HepG2 (cell line): ENCODE measurements around the gene LINS1. TPM values are rescaled to one million over a fixed set of nuclear protein-coding genes. Genes with fewer than 3 reads are reported as not detected.

Experiments
- AHDC1 ChIP-seq: sonication (generic); formaldehyde crosslinking; IDR thresholded peaks from 2 replicates; pipeline ENCODE4 v1.5.1; 2020; ENCODE audit warnings: mild to moderate bottlenecking, missing genetic modification reagents, borderline replicate concordance
- NRL ChIP-seq: sonication (generic); formaldehyde crosslinking; IDR thresholded peaks from 2 replicates; pipeline ENCODE4 v1.5.0; 2020; ENCODE audit warnings: missing genetic modification reagents, mild to moderate bottlenecking, moderate library complexity, borderline replicate concordance
- SALL1 ChIP-seq: sonication (generic); formaldehyde crosslinking; IDR thresholded peaks from 2 replicates; pipeline ENCODE4 v1.8.0; 2022; ENCODE audit warnings: mild to moderate bottlenecking, missing genetic modification reagents
- ZNF260 ChIP-seq: sonication (generic); formaldehyde crosslinking; IDR thresholded peaks from 2 replicates; pipeline ENCODE4 v1.4.0; 2020; ENCODE audit warnings: missing genetic modification reagents, low read depth, mild to moderate bottlenecking, borderline replicate concordance
- ZSCAN29 ChIP-seq: sonication (generic); formaldehyde crosslinking; conservative IDR thresholded peaks from 2 replicates; pipeline ENCODE4 v1.4.0; 2020; ENCODE audit warnings: mild to moderate bottlenecking, missing genetic modification reagents
- polyA plus RNA-seq, 8 experiments: library from polyadenylated mRNA; depleted of rRNA in 3 of 8; stranded (reverse) in 7 of 8; unstranded in 1 of 8; fragments of >200 nt; fragmentation: Illumina TruSeq in 4 of 8; extraction: Trizol in 4 of 8; gene quantifications; 2 replicates each; pipeline versions ENCODE4 v1.2.1 to v1.2.3, GENCODE V29; 2011 to 2016; ENCODE audit warnings: low read depth in 4 of 8, missing spikeins in 1 of 8, mixed read lengths in 1 of 8; ENCODE audit not compliant: insufficient read depth in 1 of 8
- total RNA-seq, 5 experiments: library from RNA; depleted of rRNA; stranded (reverse); fragments of >200 nt; fragmentation: Illumina TruSeq; extraction: Trizol; gene quantifications; 2 replicates each; pipeline ENCODE4 v1.2.3, GENCODE V29; 2016; ENCODE audit warnings: low read depth in 1 of 5
- TF ChIP-seq, protein P1 (sequence below), 2 experiments: sonication (generic) in 1 of 2; formaldehyde crosslinking in 1 of 2; IDR thresholded peaks; 2 replicates each; pipeline versions ENCODE4 v1.4.0 to v1.6.1; 2018 to 2020; ENCODE audit warnings: missing genetic modification reagents in 2 of 2, borderline replicate concordance in 1 of 2, low read depth in 1 of 2, mild to moderate bottlenecking in 1 of 2, missing biosample characterization in 1 of 2
- TF ChIP-seq, protein P2 (sequence below): sonication (generic); formaldehyde crosslinking; IDR thresholded peaks from 2 replicates; pipeline ENCODE4 v1.4.0; 2020; ENCODE audit warnings: mild to moderate bottlenecking, missing genetic modification reagents
- TF ChIP-seq, protein P3 (sequence below): sonication (generic); formaldehyde crosslinking; IDR thresholded peaks from 2 replicates; pipeline ENCODE4 v1.4.0; 2020; ENCODE audit warnings: missing genetic modification reagents, mild to moderate bottlenecking, borderline replicate concordance

Gene LINS1
- total and polyA plus RNA-seq, 2 of the 13 experiments (the other 11 are each of a cell fraction or from before 2014, with no cell fraction given) = 9.8 to 10.4 TPM

- TF ChIP-seq, protein P1, sequence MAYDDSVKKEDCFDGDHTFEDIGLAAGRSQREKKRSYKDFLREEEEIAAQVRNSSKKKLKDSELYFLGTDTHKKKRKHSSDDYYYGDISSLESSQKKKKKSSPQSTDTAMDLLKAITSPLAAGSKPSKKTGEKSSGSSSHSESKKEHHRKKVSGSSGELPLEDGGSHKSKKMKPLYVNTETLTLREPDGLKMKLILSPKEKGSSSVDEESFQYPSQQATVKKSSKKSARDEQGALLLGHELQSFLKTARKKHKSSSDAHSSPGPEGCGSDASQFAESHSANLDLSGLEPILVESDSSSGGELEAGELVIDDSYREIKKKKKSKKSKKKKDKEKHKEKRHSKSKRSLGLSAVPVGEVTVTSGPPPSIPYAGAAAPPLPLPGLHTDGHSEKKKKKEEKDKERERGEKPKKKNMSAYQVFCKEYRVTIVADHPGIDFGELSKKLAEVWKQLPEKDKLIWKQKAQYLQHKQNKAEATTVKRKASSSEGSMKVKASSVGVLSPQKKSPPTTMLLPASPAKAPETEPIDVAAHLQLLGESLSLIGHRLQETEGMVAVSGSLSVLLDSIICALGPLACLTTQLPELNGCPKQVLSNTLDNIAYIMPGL (CRISPR knock-in tag; IDR thresholded peaks at IDR 0.05; ENCODE audit: borderline replicate concordance in 1 of 2, low read depth in 1 of 2) = no peak
- TF ChIP-seq ZSCAN29 (CRISPR knock-in tag) (no peak), ZNF260 (CRISPR knock-in tag) (no peak), SALL1 (CRISPR knock-in tag) (no peak), NRL (CRISPR knock-in tag) (no peak), AHDC1 (CRISPR knock-in tag) (no peak)
- TF ChIP-seq, protein P2, sequence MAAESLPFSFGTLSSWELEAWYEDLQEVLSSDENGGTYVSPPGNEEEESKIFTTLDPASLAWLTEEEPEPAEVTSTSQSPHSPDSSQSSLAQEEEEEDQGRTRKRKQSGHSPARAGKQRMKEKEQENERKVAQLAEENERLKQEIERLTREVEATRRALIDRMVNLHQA (CRISPR knock-in tag) = no peak
- TF ChIP-seq, protein P3, sequence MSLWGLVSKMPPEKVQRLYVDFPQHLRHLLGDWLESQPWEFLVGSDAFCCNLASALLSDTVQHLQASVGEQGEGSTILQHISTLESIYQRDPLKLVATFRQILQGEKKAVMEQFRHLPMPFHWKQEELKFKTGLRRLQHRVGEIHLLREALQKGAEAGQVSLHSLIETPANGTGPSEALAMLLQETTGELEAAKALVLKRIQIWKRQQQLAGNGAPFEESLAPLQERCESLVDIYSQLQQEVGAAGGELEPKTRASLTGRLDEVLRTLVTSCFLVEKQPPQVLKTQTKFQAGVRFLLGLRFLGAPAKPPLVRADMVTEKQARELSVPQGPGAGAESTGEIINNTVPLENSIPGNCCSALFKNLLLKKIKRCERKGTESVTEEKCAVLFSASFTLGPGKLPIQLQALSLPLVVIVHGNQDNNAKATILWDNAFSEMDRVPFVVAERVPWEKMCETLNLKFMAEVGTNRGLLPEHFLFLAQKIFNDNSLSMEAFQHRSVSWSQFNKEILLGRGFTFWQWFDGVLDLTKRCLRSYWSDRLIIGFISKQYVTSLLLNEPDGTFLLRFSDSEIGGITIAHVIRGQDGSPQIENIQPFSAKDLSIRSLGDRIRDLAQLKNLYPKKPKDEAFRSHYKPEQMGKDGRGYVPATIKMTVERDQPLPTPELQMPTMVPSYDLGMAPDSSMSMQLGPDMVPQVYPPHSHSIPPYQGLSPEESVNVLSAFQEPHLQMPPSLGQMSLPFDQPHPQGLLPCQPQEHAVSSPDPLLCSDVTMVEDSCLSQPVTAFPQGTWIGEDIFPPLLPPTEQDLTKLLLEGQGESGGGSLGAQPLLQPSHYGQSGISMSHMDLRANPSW = no peak
Observed at GRCh38 chr15:100558771-100559254, 43.2 kb downstream of the LINS1 start (continued).
